ENCODE data around the gene HS1BP3.

DNA sequence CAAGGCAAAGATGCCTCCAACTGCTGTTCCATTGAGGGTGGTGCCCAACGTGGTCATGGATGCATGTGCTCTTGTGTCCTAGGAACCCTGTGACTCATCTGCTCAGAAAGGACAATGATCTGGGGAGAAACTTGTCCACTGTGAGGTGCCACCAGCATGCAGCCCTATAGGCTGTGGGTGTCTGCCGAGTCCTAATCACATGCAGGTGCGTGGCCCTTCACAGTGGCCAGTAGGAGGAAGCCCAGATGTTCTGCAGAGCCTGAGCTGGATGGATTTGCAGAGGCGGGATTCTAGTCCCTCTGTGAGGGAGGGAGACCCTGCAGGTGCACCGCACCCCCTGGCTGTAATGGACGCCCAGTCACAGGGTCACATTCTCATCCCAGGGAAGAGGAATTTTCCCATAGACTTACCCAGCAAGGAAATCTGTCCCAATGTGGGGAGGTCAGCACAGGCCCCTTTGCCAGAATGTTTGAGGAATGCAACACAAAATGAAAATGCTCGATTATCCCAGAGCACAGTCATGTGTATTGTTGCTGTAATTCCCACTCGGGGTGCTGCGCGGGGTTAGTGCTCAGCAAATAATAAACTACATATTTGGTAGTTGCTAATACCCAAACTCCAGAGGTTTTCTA lies 30.0 kb upstream of the HS1BP3 start:
- TF ChIP-seq, protein P1, sequence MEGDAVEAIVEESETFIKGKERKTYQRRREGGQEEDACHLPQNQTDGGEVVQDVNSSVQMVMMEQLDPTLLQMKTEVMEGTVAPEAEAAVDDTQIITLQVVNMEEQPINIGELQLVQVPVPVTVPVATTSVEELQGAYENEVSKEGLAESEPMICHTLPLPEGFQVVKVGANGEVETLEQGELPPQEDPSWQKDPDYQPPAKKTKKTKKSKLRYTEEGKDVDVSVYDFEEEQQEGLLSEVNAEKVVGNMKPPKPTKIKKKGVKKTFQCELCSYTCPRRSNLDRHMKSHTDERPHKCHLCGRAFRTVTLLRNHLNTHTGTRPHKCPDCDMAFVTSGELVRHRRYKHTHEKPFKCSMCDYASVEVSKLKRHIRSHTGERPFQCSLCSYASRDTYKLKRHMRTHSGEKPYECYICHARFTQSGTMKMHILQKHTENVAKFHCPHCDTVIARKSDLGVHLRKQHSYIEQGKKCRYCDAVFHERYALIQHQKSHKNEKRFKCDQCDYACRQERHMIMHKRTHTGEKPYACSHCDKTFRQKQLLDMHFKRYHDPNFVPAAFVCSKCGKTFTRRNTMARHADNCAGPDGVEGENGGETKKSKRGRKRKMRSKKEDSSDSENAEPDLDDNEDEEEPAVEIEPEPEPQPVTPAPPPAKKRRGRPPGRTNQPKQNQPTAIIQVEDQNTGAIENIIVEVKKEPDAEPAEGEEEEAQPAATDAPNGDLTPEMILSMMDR (IDR thresholded peaks at IDR 0.05; ENCODE audit: insufficient read depth, low read depth, low read length), result no peak
- TF ChIP-seq EZH2 (IDR thresholded peaks at IDR 0.05; ENCODE audit: insufficient read depth, low read length), result no peak

All from astrocyte (in vitro differentiated cells and primary cell).